Esophagus squamous epithelium (tissue), 5 donors: ENCODE results near the gene AATK. TPM values are rescaled to one million over a fixed set of nuclear protein-coding genes. Genes with fewer than 3 reads are reported as not detected.

Source experiments
- DNase-seq: peaks from one replicate; lab custom pipeline; 2025; lab: John Stamatoyannopoulos, UW
- H3K27ac ChIP-seq, 4 donors: fragments of 200-600 bp; sonication (generic); one replicate each; pipeline ENCODE4 v1.5.1; 2016 to 2019; ENCODE audit warnings: mild to moderate bottlenecking in 1 of 4
- H3K27me3 ChIP-seq, 4 donors: fragments of 200-600 bp; sonication (generic); 1 replicate in 3 of 4; 2 replicates in 1 of 4; pipeline versions ENCODE4 v1.5.1 to v1.6.0; 2017 to 2021; ENCODE audit warnings: antibody characterized with exemption in 1 of 4
- H3K36me3 ChIP-seq, 3 donors: fragments of 200-600 bp; sonication (generic); one replicate each; pipeline ENCODE4 v1.5.1; 2016 to 2019
- H3K4me1 ChIP-seq, 3 donors: fragments of 200-600 bp; sonication (generic); one replicate each; pipeline ENCODE4 v1.5.1; 2017 to 2019
- H3K4me3 ChIP-seq, 4 donors: fragments of 200-600 bp; sonication (generic); 1 replicate in 3 of 4; 2 replicates in 1 of 4; pipeline ENCODE4 v1.5.1; 2016 to 2019; ENCODE audit warnings: mild to moderate bottlenecking in 2 of 4, moderate library complexity in 1 of 4
- H3K9me3 ChIP-seq, 3 donors: fragments of 200-600 bp; sonication (generic); one replicate each; pipeline ENCODE4 v1.5.1; 2016 to 2019
- CTCF ChIP-seq, 6 experiments: fragments of 450-650 bp in 4 of 6; fragments of 200-600 bp in 2 of 6; sonication (generic) in 2 of 6; IDR thresholded peaks; one replicate each; pipeline ENCODE4 v1.5.1; 2016 to 2019; ENCODE audit warnings: antibody characterized with exemption in 6 of 6, mild to moderate bottlenecking in 4 of 6, moderate library complexity in 4 of 6
- POLR2A ChIP-seq, 4 donors: fragments of 450-650 bp; IDR thresholded peaks; one replicate each; pipeline ENCODE4 v1.6.1; 2017; ENCODE audit warnings: antibody characterized with exemption in 4 of 4, mild to moderate bottlenecking in 4 of 4, moderate library complexity in 3 of 4
- WGBS, 2 donors: methylation state at CpG; one replicate each; pipeline ENCODE4 v1.1.5; 2018; 5-methylcytosine and 5-hydroxymethylcytosine counted together
- intact Hi-C: fragments of 100-400 bp; cut with DNase I; formaldehyde crosslinking; loops from one replicate; pipeline ENCODE4 v1.15.0; 2022
- total RNA-seq, 4 donors: library from RNA; depleted of rRNA; stranded (reverse); fragments of >200 nt; gene quantifications; one replicate each; pipeline ENCODE4 v1.1.0, GENCODE V29; 2016
- donor health status: DM: yes; HTN: yes; CAD: no.

The AATK gene
- 1 to 10 TPM in 1 of 4 donors, under 1 TPM in 2, not detected in 1; 0.57 to 1.5 (median 0.70) TPM for total RNA-seq

DNA sequence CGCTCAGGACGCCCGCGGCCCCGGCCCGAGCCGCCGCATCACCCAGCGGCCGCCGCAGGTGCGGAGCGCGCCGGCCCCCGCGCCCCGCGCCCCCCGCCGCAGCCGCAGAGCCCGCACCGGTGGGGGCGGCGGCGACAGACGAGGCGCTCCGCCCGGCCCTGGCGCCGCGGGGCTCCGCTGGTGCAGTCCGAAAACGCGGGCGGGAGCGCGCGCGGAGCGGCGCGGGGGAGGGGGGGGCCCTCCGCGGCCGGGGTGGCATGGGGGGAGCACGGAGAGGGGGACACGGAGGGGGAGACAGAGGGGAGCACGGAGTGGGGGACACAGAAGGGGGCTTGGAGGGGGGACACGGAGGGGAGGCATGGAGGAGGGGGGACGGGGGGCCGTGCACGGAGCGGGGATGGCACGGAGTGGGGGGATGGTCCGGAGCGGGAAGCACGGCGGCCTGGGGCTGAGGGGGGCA, at the start of gene AATK:
AATK (minus strand) TSS at position 189 of the 460 bp plus-strand sequence. CDS start 229 bp downstream, outside the sequence.
- peak within 1 kb of the TSS; percentile 9 to 59 (median 30) for H3K4me3 ChIP-seq
- H3K4me1 ChIP-seq, result peaks cover 6 to 24% (median 12%) of the 10 kb centered on the region in 3 donors
- intact Hi-C loops, result no loop called here
- H3K36me3 ChIP-seq, result no peaks in the 10 kb centered on the region
- TF ChIP-seq CTCF (IDR thresholded peaks at IDR 0.05) (no peak), POLR2A (IDR thresholded peaks at IDR 0.05) (no peak)
- H3K27me3 ChIP-seq, result peaks cover 0 to 72% (median 7%) of the 10 kb centered on the region in 4 donors
- H3K27ac ChIP-seq, result peak within 1 kb of the TSS in 2 of 4 donors; percentile 29 to 44
- DNase-seq, result no peak
- no peaks in the 10 kb centered on the region for H3K9me3 ChIP-seq
- no CpG with 5 or more reads among the region's 62 CpGs for WGBS, 2 donors

DNA sequence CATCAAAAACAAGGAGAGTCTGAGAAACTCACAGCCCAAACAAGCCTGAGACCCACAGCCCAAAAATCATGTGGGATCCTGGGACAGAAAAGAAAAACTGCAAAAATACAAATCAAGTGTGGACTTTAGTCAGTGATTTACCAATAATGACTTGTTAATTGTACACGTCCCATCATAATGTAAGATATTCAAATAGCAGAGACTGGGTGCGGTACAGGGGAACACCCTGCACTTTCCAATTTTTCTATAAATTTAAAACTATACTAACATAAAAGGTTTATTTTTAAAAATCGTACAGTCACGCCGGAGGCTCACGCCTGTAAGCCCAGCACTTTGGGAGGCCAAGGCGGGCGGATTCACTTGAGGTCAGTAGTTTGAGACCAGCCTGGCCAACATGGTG, 48.0 kb upstream of the AATK start:
- 94% methylated on average over 8 of the region's 8 CpGs for WGBS, 2 donors
- peaks cover 0 to 6% (median 0%) of the 10 kb centered on the region in 3 donors for H3K36me3 ChIP-seq
- no peaks in the 10 kb centered on the region for H3K4me1 ChIP-seq
- H3K27me3 ChIP-seq, result no peaks in the 10 kb centered on the region
- no peak for TF ChIP-seq POLR2A (IDR thresholded peaks at IDR 0.05)
- TF ChIP-seq CTCF (IDR thresholded peaks at IDR 0.05), result no peak
- no peak overlapping the region for H3K4me3 ChIP-seq
- intact Hi-C loops, result no loop called here
- no peaks in the 10 kb centered on the region for H3K9me3 ChIP-seq
- no peak overlapping the region for H3K27ac ChIP-seq
- no peak for DNase-seq

GRCh38 chr17:81212365-81212764, 46.3 kb upstream of the AATK start:
- Histone ChIP-seq H3K27ac (no peak overlapping the region), H3K9me3 (no peaks in the 10 kb centered on the region), H3K4me1 (no peaks in the 10 kb centered on the region), H3K36me3 (peaks cover 0 to 10% (median 0%) of the 10 kb centered on the region in 3 donors), H3K4me3 (no peak overlapping the region), H3K27me3 (no peaks in the 10 kb centered on the region)
- 91 to 97% methylated on average over 4 to 7 of the region's 9 CpGs for WGBS, 2 donors
- TF ChIP-seq CTCF (IDR thresholded peaks at IDR 0.05) (no peak), POLR2A (IDR thresholded peaks at IDR 0.05) (no peak)
- intact Hi-C loops, result no loop called here
- DNase-seq, result no peak

DNA sequence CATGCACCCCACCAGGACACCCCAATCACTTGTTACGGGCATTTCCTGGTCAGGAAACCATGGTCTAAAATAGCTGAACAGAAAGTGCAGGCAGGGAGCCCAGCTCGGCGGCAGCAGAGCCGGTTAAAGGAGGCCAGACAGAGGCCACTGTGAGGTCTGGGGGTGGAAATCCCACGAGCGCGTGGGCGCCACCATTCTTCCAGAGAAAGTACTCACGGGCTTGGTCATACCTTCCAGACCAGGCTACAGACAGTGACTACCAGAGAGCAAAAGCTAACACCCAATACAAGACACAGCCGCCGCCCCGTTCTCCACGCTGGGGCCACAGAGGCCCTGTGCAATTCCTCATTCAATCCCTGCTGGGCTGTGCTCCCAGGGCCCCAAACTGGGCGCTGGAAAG, 44.8 kb upstream of the AATK start:
- WGBS, 2 donors, result 41 to 62% methylated on average over 6 to 9 of the region's 14 CpGs
- Histone ChIP-seq H3K27ac (no peak overlapping the region), H3K36me3 (peaks cover 0 to 21% (median 0%) of the 10 kb centered on the region in 3 donors), H3K9me3 (no peaks in the 10 kb centered on the region), H3K4me1 (no peaks in the 10 kb centered on the region), H3K27me3 (no peaks in the 10 kb centered on the region), H3K4me3 (no peak overlapping the region)
- intact Hi-C loops, result no loop called here
- no peak for DNase-seq
- TF ChIP-seq CTCF (IDR thresholded peaks at IDR 0.05), result no peak

GRCh38 chr17:81210466-81210865, 44.4 kb upstream of the AATK start:
- Histone ChIP-seq H3K4me1 (no peaks in the 10 kb centered on the region), H3K27me3 (no peaks in the 10 kb centered on the region), H3K27ac (no peak overlapping the region), H3K36me3 (peaks cover 0 to 21% (median 0%) of the 10 kb centered on the region in 3 donors), H3K4me3 (no peak overlapping the region), H3K9me3 (no peaks in the 10 kb centered on the region)
- no peak for DNase-seq
- 65 to 76% methylated on average over 6 to 10 of the region's 10 CpGs for WGBS, 2 donors
- intact Hi-C loops, result no loop called here
- TF ChIP-seq POLR2A (IDR thresholded peaks at IDR 0.05), result no peak
- TF ChIP-seq CTCF (IDR thresholded peaks at IDR 0.05), result no peak
